IPS-18c (cell line): Measurements from ENCODE around the gene GRPEL2.

Experiments used
- H3K4me3 ChIP-seq: 2 replicates; pipeline ENCODE4 v1.7.0; 2013; ENCODE audit warnings: low read depth, mild to moderate bottlenecking, low read length, moderate library complexity; ENCODE audit not compliant: insufficient read depth
- H3K9me3 ChIP-seq: one replicate; pipeline ENCODE4 v1.6.1; 2013; ENCODE audit warnings: mild to moderate bottlenecking, low read length, moderate library complexity; ENCODE audit not compliant: control insufficient read depth, insufficient read depth

Gene GRPEL2

GRCh38 chr5:149341876-149342275, 3.4 kb upstream of the GRPEL2 start:
- Histone ChIP-seq H3K4me3 (no peak overlapping the region), H3K9me3 (no peaks in the 10 kb centered on the region)

GRCh38 chr5:149344151-149344550, 1.1 kb upstream of the GRPEL2 start:
- Histone ChIP-seq H3K9me3 (no peaks in the 10 kb centered on the region), H3K4me3 (peak overlapping the region; percentile 86; the same call in 1 of the 2 replicates)

- Histone ChIP-seq H3K4me3 (peak overlapping the region; percentile 86), H3K9me3 (no peaks in the 10 kb centered on the region)
Measured at GRCh38 chr5:149345892-149346222, 558 bp downstream of the GRPEL2 start.

GRCh38 chr5:149348518-149348917, 3.2 kb downstream of the GRPEL2 start:
- Histone ChIP-seq H3K4me3 (no peak overlapping the region), H3K9me3 (no peaks in the 10 kb centered on the region)

GRCh38 chr5:149349382-149349781, 4.1 kb downstream of the GRPEL2 start:
- no peak overlapping the region for H3K4me3 ChIP-seq
- H3K9me3 ChIP-seq, result no peaks in the 10 kb centered on the region

- Histone ChIP-seq H3K9me3 (no peaks in the 10 kb centered on the region), H3K4me3 (no peak overlapping the region)
Measured at GRCh38 chr5:149352169-149352568, 6.9 kb downstream of the GRPEL2 start.

GRCh38 chr5:149353911-149354310, 8.6 kb downstream of the GRPEL2 start:
- no peak overlapping the region for H3K4me3 ChIP-seq
- H3K9me3 ChIP-seq, result peaks cover 4% of the 10 kb centered on the region

- Histone ChIP-seq H3K9me3 (peaks cover 4% of the 10 kb centered on the region), H3K4me3 (no peak overlapping the region)
Measured at GRCh38 chr5:149355688-149356087, 10.4 kb downstream of the GRPEL2 start.

GRCh38 chr5:149356391-149356790, 11.1 kb downstream of the GRPEL2 start:
- H3K4me3 ChIP-seq, result no peak overlapping the region
- peaks cover 4% of the 10 kb centered on the region for H3K9me3 ChIP-seq

GRCh38 chr5:149357370-149358293, 12.3 kb downstream of the GRPEL2 start, which contains the start of gene PCYOX1L:
Gene PCYOX1L (plus strand): TSS chr5:149358046. CDS start chr5:149358069, 23 bp downstream.
- peaks cover 4% of the 10 kb centered on the region for H3K9me3 ChIP-seq
- peak within 1 kb of the TSS; percentile 80 for H3K4me3 ChIP-seq

GRCh38 chr5:149358294-149358651, 13.0 kb downstream of the GRPEL2 start:
- Histone ChIP-seq H3K4me3 (peak overlapping the region; percentile 80), H3K9me3 (peaks cover 4% of the 10 kb centered on the region)

- H3K4me3 ChIP-seq, result no peak overlapping the region
- H3K9me3 ChIP-seq, result peaks cover 4% of the 10 kb centered on the region
Measured at GRCh38 chr5:149358868-149359495, 13.7 kb downstream of the GRPEL2 start.

GRCh38 chr5:149360272-149360671, 15.0 kb downstream of the GRPEL2 start:
- H3K9me3 ChIP-seq, result peaks cover 4% of the 10 kb centered on the region
- no peak overlapping the region for H3K4me3 ChIP-seq

- H3K9me3 ChIP-seq, result peaks cover 4% of the 10 kb centered on the region
- no peak overlapping the region for H3K4me3 ChIP-seq
Measured at GRCh38 chr5:149362541-149362940, 17.2 kb downstream of the GRPEL2 start.

GRCh38 chr5:149363358-149363757, 18.1 kb downstream of the GRPEL2 start:
- Histone ChIP-seq H3K4me3 (no peak overlapping the region), H3K9me3 (peaks cover under 1% of the 10 kb centered on the region)

- H3K4me3 ChIP-seq, result no peak overlapping the region
- no peaks in the 10 kb centered on the region for H3K9me3 ChIP-seq
Measured at GRCh38 chr5:149363936-149364335, 18.6 kb downstream of the GRPEL2 start.

- no peaks in the 10 kb centered on the region for H3K9me3 ChIP-seq
- no peak overlapping the region for H3K4me3 ChIP-seq
Measured at GRCh38 chr5:149364719-149365118, 19.4 kb downstream of the GRPEL2 start.

GRCh38 chr5:149365418-149365817, 20.1 kb downstream of the GRPEL2 start:
- H3K9me3 ChIP-seq, result no peaks in the 10 kb centered on the region
- no peak overlapping the region for H3K4me3 ChIP-seq
